GM18873 (cell line): ENCODE results near the gene OR51E1.

Experiments
- ATAC-seq: cut with Tn5 transposase; IDR thresholded peaks from one replicate; pipeline ENCODE4 v1.9.1; 2021; ENCODE audit warnings: mild to moderate bottlenecking, moderate library complexity, moderate number of reproducible peaks; ENCODE audit not compliant: unreplicated experiment, low FRiP score

The OR51E1 gene

GRCh38 chr11:4645974-4646373 lies 2.2 kb downstream of the OR51E1 start:
- no peak for ATAC-seq

- no peak for ATAC-seq
Observed at GRCh38 chr11:4647766-4648165, 4.0 kb downstream of the OR51E1 start.

- no peak for ATAC-seq
Observed at GRCh38 chr11:4654635-4655369, 11.0 kb downstream of the OR51E1 start.

- ATAC-seq = no peak
Observed at GRCh38 chr11:4658629-4659445, 15.1 kb downstream of the OR51E1 start.

- no peak for ATAC-seq
Observed at GRCh38 chr11:4662876-4663275, 19.1 kb downstream of the OR51E1 start.

- no peak for ATAC-seq
Observed at GRCh38 chr11:4664183-4664582, 20.4 kb downstream of the OR51E1 start.

GRCh38 chr11:4664786-4665185 lies 21.0 kb downstream of the OR51E1 start:
- ATAC-seq = no peak

- ATAC-seq = no peak
Observed at GRCh38 chr11:4665424-4665823, 21.6 kb downstream of the OR51E1 start.

- no peak for ATAC-seq
Observed at GRCh38 chr11:4671741-4672140, 28.0 kb downstream of the OR51E1 start.

- no peak for ATAC-seq
Observed at GRCh38 chr11:4672470-4672869, 28.7 kb downstream of the OR51E1 start.

GRCh38 chr11:4673781-4674180 lies 30.0 kb downstream of the OR51E1 start:
- ATAC-seq = no peak

GRCh38 chr11:4677948-4678347 lies 34.2 kb downstream of the OR51E1 start:
- ATAC-seq = no peak

GRCh38 chr11:4680341-4680740 lies 36.6 kb downstream of the OR51E1 start:
- no peak for ATAC-seq

GRCh38 chr11:4682623-4683419 lies 39.0 kb downstream of the OR51E1 start:
- ATAC-seq = no peak

GRCh38 chr11:4684631-4685285 lies 41.0 kb downstream of the OR51E1 start:
- ATAC-seq = no peak

GRCh38 chr11:4695442-4695841 lies 51.7 kb downstream of the OR51E1 start:
- no peak for ATAC-seq

GRCh38 chr11:4697585-4697984 lies 53.8 kb downstream of the OR51E1 start, which contains the start of gene OR51E2:
OR51E2 (minus strand) TSS chr11:4697853; CDS start chr11:4682711, 15,142 bp downstream.
- no peak for ATAC-seq

- peak; percentile 91 for ATAC-seq
Observed at GRCh38 chr11:4699697-4700435, 56.1 kb downstream of the OR51E1 start.

GRCh38 chr11:4700436-4700820 lies 56.6 kb downstream of the OR51E1 start:
- ATAC-seq = no peak
